Measurements from ENCODE around the gene PTPN1. TPM values are rescaled to one million over a fixed set of nuclear protein-coding genes. Genes with fewer than 3 reads are reported as not detected.

Gene PTPN1
- polyA plus RNA-seq, 3 donors: 12.4 to 21.4 (median 19.1) TPM

- H3K4me1 Mint-ChIP-seq: peaks cover 5% of the 10 kb centered on the region
- Histone ChIP-seq H3K4me1 (ENCODE audit: control insufficient read depth in 1 of 2, insufficient read depth in 2 of 2, low read length in 2 of 2) (peaks cover 2 to 3% of the 10 kb centered on the region in 2 donors), H2AFZ (ENCODE audit: insufficient read depth, low read depth, low read length, poor library complexity, severe bottlenecking) (no peak overlapping the region), H3K79me2 (ENCODE audit: insufficient read depth, low read length) (peaks cover 64% of the 10 kb centered on the region), H3K9ac (ENCODE audit: insufficient read depth, low read length, poor library complexity, severe bottlenecking) (no peak overlapping the region), H4K20me1 (ENCODE audit: insufficient read depth, low read length) (peaks cover 81% of the 10 kb centered on the region), H3K4me3 (replicated peaks in 1 of 3; ENCODE audit: low read depth in 2 of 3, low read length in 3 of 3) (no peak overlapping the region), H3K9me3 (replicated peaks in 1 of 2; ENCODE audit: control insufficient read depth in 1 of 2, insufficient read depth in 1 of 2, low read length in 2 of 2) (no peaks in the 10 kb centered on the region), H3K36me3 (replicated peaks in 1 of 2; ENCODE audit: control insufficient read depth in 1 of 2, insufficient read depth in 2 of 2, low read length in 2 of 2) (peaks cover 40 to 74% of the 10 kb centered on the region in 2 donors), H3K27me3 (ENCODE audit: control insufficient read depth in 2 of 2, insufficient read depth in 2 of 2, low read length in 2 of 2) (no peaks in the 10 kb centered on the region), H3K27ac (ENCODE audit: low read depth in 1 of 2, low read length in 2 of 2) (no peak overlapping the region), H3K4me2 (replicated peaks; ENCODE audit: extremely low read depth, low read length, poor library complexity, severe bottlenecking) (no peak overlapping the region)
- no peak overlapping the region for H3K4me3 Mint-ChIP-seq
- peak overlapping the region in 2 of 7 donors; percentile 39 to 40 for H3K27ac Mint-ChIP-seq
- intact Hi-C loops (cut with micrococcal nuclease): no loop called here
- H3K9me3 Mint-ChIP-seq: no peaks in the 10 kb centered on the region
- H3K27me3 Mint-ChIP-seq (ENCODE audit: low read depth in 3 of 3): no peaks in the 10 kb centered on the region
- peaks cover 61 to 67% of the 10 kb centered on the region in 2 donors for H3K36me3 Mint-ChIP-seq
- no peak for TF ChIP-seq CTCF (IDR thresholded peaks at IDR 0.05)
- WGBS (ENCODE audit: insufficient coverage): 100% methylated on average over 3 of the region's 5 CpGs
- no peak for DNase-seq
These were observed 50.7 kb downstream of the PTPN1 start for GRCh38 chr20:50560867-50561266.

- Mint-ChIP-seq H3K27me3 (ENCODE audit: low read depth in 3 of 3) (no peaks in the 10 kb centered on the region), H3K36me3 (peaks cover 65 to 74% of the 10 kb centered on the region in 2 donors), H3K4me1 (peaks cover 11% of the 10 kb centered on the region), H3K27ac (peak overlapping the region in 1 of 7 donors; percentile 31), H3K9me3 (no peaks in the 10 kb centered on the region), H3K4me3 (no peak overlapping the region)
- H3K4me2 ChIP-seq (replicated peaks; ENCODE audit: extremely low read depth, low read length, poor library complexity, severe bottlenecking): no peak overlapping the region
- no peaks in the 10 kb centered on the region for H3K27me3 ChIP-seq (ENCODE audit: control insufficient read depth in 2 of 2, insufficient read depth in 2 of 2, low read length in 2 of 2)
- H3K9me3 ChIP-seq (replicated peaks in 1 of 2; ENCODE audit: control insufficient read depth in 1 of 2, insufficient read depth in 1 of 2, low read length in 2 of 2): no peaks in the 10 kb centered on the region
- no peak overlapping the region for H3K9ac ChIP-seq (ENCODE audit: insufficient read depth, low read length, poor library complexity, severe bottlenecking)
- WGBS (ENCODE audit: insufficient coverage): 98% methylated on average over 7 of the region's 17 CpGs
- H3K36me3 ChIP-seq (replicated peaks in 1 of 2; ENCODE audit: control insufficient read depth in 1 of 2, insufficient read depth in 2 of 2, low read length in 2 of 2): peaks cover 40 to 79% of the 10 kb centered on the region in 2 donors
- TF ChIP-seq CTCF (IDR thresholded peaks at IDR 0.05): no peak
- intact Hi-C loops (cut with micrococcal nuclease): no loop called here
- peaks cover 8% of the 10 kb centered on the region in 2 donors for H3K4me1 ChIP-seq (ENCODE audit: control insufficient read depth in 1 of 2, insufficient read depth in 2 of 2, low read length in 2 of 2)
- H4K20me1 ChIP-seq (ENCODE audit: insufficient read depth, low read length): peaks cover 81% of the 10 kb centered on the region
- H3K79me2 ChIP-seq (ENCODE audit: insufficient read depth, low read length): peaks cover 61% of the 10 kb centered on the region
- DNase-seq: no peak
- no peak overlapping the region for H2AFZ ChIP-seq (ENCODE audit: insufficient read depth, low read depth, low read length, poor library complexity, severe bottlenecking)
- H3K27ac ChIP-seq (ENCODE audit: low read depth in 1 of 2, low read length in 2 of 2): no peak overlapping the region
- no peak overlapping the region for H3K4me3 ChIP-seq (replicated peaks in 1 of 3; ENCODE audit: low read depth in 2 of 3, low read length in 3 of 3)
These were observed 51.3 kb downstream of the PTPN1 start for GRCh38 chr20:50561379-50562078.
